Measurements from ENCODE around the gene KLHL24. TPM values are rescaled to one million over a fixed set of nuclear protein-coding genes. Genes with fewer than 3 reads are reported as not detected.
A peak's percentile ranks its signal among the peaks of the same experiment; 100 is the strongest.
"Not testable (repeated sequence)": the region's sequence is repeated elsewhere in the genome, so short reads cannot be mapped to it uniquely, and the experiment has no call there.

The KLHL24 gene
- total RNA-seq, 1 donor from 2014 or later, result 33.9 TPM

- peaks cover 47% of the 10 kb centered on the region for H3K4me1 Mint-ChIP-seq
- POLR2A ChIA-PET, result interaction anchor here (0.5 to 3.2 kb wide), 10 partner anchors 21 to 776 kb away, joined by 3 to 32 read pairs (median 4); partner anchors contain the start of genes KLHL24, KLHL6 and YEATS2
- H3K9me3 Mint-ChIP-seq, result peaks cover 2% of the 10 kb centered on the region
- intact Hi-C loops (cut with micrococcal nuclease), result loop anchor here (1.0 to 10.0 kb wide), 7 partner anchors 14 to 173 kb away; partner anchors contain the start of genes KLHL6 and YEATS2
- DNase-seq (no peak), ATAC-seq (ENCODE audit: low read depth) (peak; percentile 80)
- peak overlapping the region; percentile 59 for H3K4me3 Mint-ChIP-seq
- H3K36me3 Mint-ChIP-seq (ENCODE audit: low read depth), result no peaks in the 10 kb centered on the region
- TF ChIP-seq CTCF (IDR thresholded peaks at IDR 0.05), result peak; percentile 42
- peaks cover 3% of the 10 kb centered on the region for H3K27me3 Mint-ChIP-seq
- CTCF ChIA-PET, result interaction anchor here (0.6 to 3.1 kb wide), 7 partner anchors 10 to 175 kb away, joined by 3 to 8 read pairs (median 4); no protein-coding TSS in a partner anchor
- peak overlapping the region; percentile 83 for H3K27ac Mint-ChIP-seq
Measured at GRCh38 chr3:183591881-183592521, 43.4 kb upstream of the KLHL24 start.

GRCh38 chr3:183592821-183593220 is 42.6 kb upstream of the KLHL24 start:
- ChIA-PET CTCF (interaction anchor here (1.6 to 3.1 kb wide), 3 partner anchors 13 to 174 kb away, joined by 5 to 8 read pairs (median 6); no protein-coding TSS in a partner anchor), POLR2A (interaction anchor here (1.0 to 3.2 kb wide), 4 partner anchors 43 to 105 kb away, joined by 3 to 32 read pairs (median 4); partner anchors contain the start of genes KLHL24 and YEATS2)
- no peak overlapping the region for H3K27ac Mint-ChIP-seq
- H3K36me3 Mint-ChIP-seq (ENCODE audit: low read depth), result peaks cover 2% of the 10 kb centered on the region
- intact Hi-C loops (cut with micrococcal nuclease), result loop anchor here (1.0 to 10.0 kb wide), 6 partner anchors 38 to 172 kb away; partner anchors contain the start of genes KLHL6 and YEATS2
- ATAC-seq (ENCODE audit: low read depth) (no peak), DNase-seq (no peak)
- peaks cover 38% of the 10 kb centered on the region for H3K4me1 Mint-ChIP-seq
- H3K4me3 Mint-ChIP-seq, result no peak overlapping the region
- peaks cover 3% of the 10 kb centered on the region for H3K9me3 Mint-ChIP-seq
- no peak for TF ChIP-seq CTCF (IDR thresholded peaks at IDR 0.05)
- peaks cover 3% of the 10 kb centered on the region for H3K27me3 Mint-ChIP-seq

GRCh38 chr3:183594636-183595035 is 40.8 kb upstream of the KLHL24 start:
- intact Hi-C loops (cut with micrococcal nuclease), result loop anchor here (5.0 to 10.0 kb wide), 3 partner anchors 67 to 170 kb away; partner anchors contain the start of gene YEATS2
- ATAC-seq (ENCODE audit: low read depth) (no peak), DNase-seq (no peak)
- peaks cover 14% of the 10 kb centered on the region for H3K9me3 Mint-ChIP-seq
- POLR2A ChIA-PET, result interaction anchor here (0.7 kb wide), 1 partner anchor 21 kb away, joined by 5 read pairs; no protein-coding TSS in a partner anchor
- CTCF ChIA-PET, result no interaction called here
- H3K27ac Mint-ChIP-seq, result no peak overlapping the region
- peaks cover 25% of the 10 kb centered on the region for H3K4me1 Mint-ChIP-seq
- H3K27me3 Mint-ChIP-seq, result peaks cover 3% of the 10 kb centered on the region
- peaks cover 9% of the 10 kb centered on the region for H3K36me3 Mint-ChIP-seq (ENCODE audit: low read depth)
- TF ChIP-seq CTCF (IDR thresholded peaks at IDR 0.05), result no peak
- H3K4me3 Mint-ChIP-seq, result no peak overlapping the region

DNA sequence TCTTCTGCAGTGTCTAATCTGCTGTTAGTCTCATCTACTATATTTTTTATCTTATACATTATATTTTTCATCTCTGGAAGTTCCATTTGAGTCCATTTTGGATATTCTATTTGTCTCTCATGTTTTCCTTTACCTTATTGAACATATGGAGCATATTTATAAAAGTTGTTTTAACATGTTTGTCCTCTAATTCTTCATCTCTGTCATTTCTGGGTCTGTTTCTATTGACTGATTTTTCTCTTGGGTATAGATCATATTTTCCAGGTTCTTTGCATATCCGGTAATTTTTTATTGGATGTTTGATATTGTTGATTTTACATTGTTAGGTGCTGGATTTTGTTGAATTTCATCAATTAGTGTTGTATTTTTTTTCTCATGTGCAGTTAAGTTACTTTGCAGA is 37.5 kb upstream of the KLHL24 start:
- Mint-ChIP-seq H3K9me3 (peaks cover 14% of the 10 kb centered on the region), H3K4me3 (no peak overlapping the region), H3K27ac (no peak overlapping the region), H3K27me3 (peaks cover 2% of the 10 kb centered on the region), H3K36me3 (ENCODE audit: low read depth) (peaks cover 9% of the 10 kb centered on the region), H3K4me1 (no peaks in the 10 kb centered on the region)
- intact Hi-C loops (cut with micrococcal nuclease), result loop anchor here (10.0 kb wide), 1 partner anchor 167 kb away; no protein-coding TSS in a partner anchor
- ChIA-PET POLR2A (no interaction called here), CTCF (no interaction called here)
- TF ChIP-seq CTCF (IDR thresholded peaks at IDR 0.05), result no peak
- ATAC-seq (ENCODE audit: low read depth) (no peak), DNase-seq (no peak)

DNA sequence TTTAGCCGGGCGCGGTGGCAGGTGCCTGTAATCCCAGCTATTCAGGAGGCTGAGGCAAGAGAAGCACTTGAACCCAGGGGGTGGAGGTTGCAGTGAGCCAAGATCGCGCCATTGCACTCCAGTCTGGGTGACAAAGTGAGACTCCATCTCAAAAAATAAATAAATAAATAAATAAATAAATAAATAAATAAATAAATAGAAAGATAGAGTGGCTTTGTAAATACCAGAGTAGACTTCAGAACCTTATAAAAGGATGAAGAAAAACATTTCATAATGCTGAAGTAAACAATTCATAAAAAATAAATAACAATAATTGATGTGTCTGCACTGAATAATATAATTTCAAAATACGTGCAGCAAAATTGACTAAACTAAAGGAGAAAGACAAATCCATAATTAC is 24.1 kb upstream of the KLHL24 start:
- CTCF ChIA-PET; H3K4me1 Mint-ChIP-seq; H3K27me3 Mint-ChIP-seq; H3K9me3 Mint-ChIP-seq; H3K4me3 Mint-ChIP-seq; H3K27ac Mint-ChIP-seq; H3K36me3 Mint-ChIP-seq (ENCODE audit: low read depth); POLR2A ChIA-PET; ATAC-seq (ENCODE audit: low read depth); DNase-seq; intact Hi-C loops (cut with micrococcal nuclease): not testable (repeated sequence)

All from activated B cell treated with CpG ODN at 0.5 μM for 24 hours (primary cell).